Lower lobe of right lung (tissue), 2 donors: Measurements from ENCODE around the gene GNAZ. TPM values are rescaled to one million over a fixed set of nuclear protein-coding genes. Genes with fewer than 3 reads are reported as not detected.

Experiments
- ATAC-seq, 2 donors: fragments of 200-7000 bp; cut with Tn5 transposase; one replicate each; pipeline ENCODE4 v1.9.1; 2020 to 2022; ENCODE audit warnings: mild to moderate bottlenecking in 2 of 2, moderate library complexity in 2 of 2
- DNase-seq: peaks from one replicate; pipeline ENCODE4 v3.0.0-alpha.2; 2020
- H3K27ac ChIP-seq: fragments of 200-600 bp; one replicate; pipeline ENCODE4 v1.8.0; 2022
- H3K27me3 ChIP-seq: fragments of 200-600 bp; one replicate; pipeline ENCODE4 v1.8.0; 2022; ENCODE audit warnings: low read depth
- H3K36me3 ChIP-seq: fragments of 200-600 bp; one replicate; pipeline ENCODE4 v1.8.0; 2022; ENCODE audit warnings: mild to moderate bottlenecking
- H3K4me1 ChIP-seq: fragments of 200-600 bp; one replicate; pipeline ENCODE4 v1.8.0; 2022
- H3K4me3 ChIP-seq: fragments of 200-600 bp; one replicate; pipeline ENCODE4 v1.8.0; 2022; ENCODE audit warnings: mild to moderate bottlenecking
- H3K9me3 ChIP-seq: fragments of 200-600 bp; one replicate; pipeline ENCODE4 v1.8.0; 2022
- intact Hi-C: fragments of 100-400 bp; cut with DNase I; formaldehyde crosslinking; loops from one replicate; pipeline ENCODE4 v1.11.0; 2022
- total RNA-seq: library from RNA; stranded (reverse); fragmentation: NEBNext Ultra II Directional; extraction: Animal tissue kit (Norgen Biotek cat#: 25700); gene quantifications from one replicate; pipeline ENCODE4 v1.2.1, GENCODE V29; 2021
- TF ChIP-seq, protein P1 (sequence below): fragments of 200-600 bp; IDR thresholded peaks from one replicate; pipeline ENCODE4 v1.8.0; 2022; ENCODE audit warnings: antibody characterized with exemption, mild to moderate bottlenecking
- donor health status: DM: no; HTN: yes; CAD: no; lungs with severe emphysema.

Gene GNAZ
- total RNA-seq, 1 donor from 2014 or later: 2.4 TPM

DNA sequence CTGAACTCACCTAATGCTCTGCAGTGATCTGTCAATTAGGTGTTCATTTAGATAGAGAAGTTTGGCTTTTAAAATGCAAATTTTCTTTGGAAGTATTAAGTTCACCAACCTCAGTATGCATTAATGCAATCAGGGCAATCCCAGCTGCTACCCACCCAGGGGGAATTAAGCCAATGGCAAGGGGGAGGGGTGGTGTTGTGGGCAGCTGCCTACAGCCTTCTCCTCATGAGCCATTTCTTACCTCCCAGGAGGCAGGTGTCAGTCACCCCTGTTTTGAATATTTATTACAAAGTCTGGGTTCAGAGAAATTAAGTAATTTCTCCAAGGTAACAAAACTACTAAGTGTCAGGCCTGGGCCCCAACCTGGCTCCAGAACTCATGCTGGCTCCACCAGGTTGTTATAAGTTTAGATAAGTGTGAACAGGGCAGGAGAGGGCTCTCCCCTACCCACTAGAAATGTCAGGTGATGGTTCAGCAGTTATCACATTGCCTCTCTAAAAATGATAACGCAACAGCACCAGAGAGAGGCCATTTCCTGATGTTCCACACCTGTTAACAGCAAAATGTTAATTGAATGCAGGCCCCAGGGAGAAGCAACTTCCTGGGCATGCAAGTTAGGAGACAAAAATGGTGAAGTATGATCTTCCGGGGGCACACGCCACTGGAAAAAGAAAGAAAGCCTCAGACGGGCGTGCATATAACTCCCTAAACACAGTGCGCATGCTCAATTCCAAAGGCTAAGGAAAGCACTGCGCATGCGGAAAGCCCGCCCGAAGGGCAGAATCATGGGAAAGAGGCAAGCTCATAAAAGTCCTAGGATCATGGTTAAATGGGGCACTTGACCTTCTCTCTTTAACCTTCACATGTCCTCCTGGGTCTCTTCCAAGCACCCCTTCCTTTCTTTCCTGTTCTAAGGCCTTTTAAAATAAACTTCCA is 35.4 kb upstream of the GNAZ start:
- DNase-seq: no peak
- Histone ChIP-seq H3K4me3 (no peak overlapping the region), H3K4me1 (no peaks in the 10 kb centered on the region), H3K27ac (no peak overlapping the region), H3K36me3 (no peaks in the 10 kb centered on the region), H3K27me3 (peaks cover 19% of the 10 kb centered on the region), H3K9me3 (no peaks in the 10 kb centered on the region)
- TF ChIP-seq, protein P1, sequence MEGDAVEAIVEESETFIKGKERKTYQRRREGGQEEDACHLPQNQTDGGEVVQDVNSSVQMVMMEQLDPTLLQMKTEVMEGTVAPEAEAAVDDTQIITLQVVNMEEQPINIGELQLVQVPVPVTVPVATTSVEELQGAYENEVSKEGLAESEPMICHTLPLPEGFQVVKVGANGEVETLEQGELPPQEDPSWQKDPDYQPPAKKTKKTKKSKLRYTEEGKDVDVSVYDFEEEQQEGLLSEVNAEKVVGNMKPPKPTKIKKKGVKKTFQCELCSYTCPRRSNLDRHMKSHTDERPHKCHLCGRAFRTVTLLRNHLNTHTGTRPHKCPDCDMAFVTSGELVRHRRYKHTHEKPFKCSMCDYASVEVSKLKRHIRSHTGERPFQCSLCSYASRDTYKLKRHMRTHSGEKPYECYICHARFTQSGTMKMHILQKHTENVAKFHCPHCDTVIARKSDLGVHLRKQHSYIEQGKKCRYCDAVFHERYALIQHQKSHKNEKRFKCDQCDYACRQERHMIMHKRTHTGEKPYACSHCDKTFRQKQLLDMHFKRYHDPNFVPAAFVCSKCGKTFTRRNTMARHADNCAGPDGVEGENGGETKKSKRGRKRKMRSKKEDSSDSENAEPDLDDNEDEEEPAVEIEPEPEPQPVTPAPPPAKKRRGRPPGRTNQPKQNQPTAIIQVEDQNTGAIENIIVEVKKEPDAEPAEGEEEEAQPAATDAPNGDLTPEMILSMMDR: no peak
- no peak for ATAC-seq
- intact Hi-C loops: no loop called here

DNA sequence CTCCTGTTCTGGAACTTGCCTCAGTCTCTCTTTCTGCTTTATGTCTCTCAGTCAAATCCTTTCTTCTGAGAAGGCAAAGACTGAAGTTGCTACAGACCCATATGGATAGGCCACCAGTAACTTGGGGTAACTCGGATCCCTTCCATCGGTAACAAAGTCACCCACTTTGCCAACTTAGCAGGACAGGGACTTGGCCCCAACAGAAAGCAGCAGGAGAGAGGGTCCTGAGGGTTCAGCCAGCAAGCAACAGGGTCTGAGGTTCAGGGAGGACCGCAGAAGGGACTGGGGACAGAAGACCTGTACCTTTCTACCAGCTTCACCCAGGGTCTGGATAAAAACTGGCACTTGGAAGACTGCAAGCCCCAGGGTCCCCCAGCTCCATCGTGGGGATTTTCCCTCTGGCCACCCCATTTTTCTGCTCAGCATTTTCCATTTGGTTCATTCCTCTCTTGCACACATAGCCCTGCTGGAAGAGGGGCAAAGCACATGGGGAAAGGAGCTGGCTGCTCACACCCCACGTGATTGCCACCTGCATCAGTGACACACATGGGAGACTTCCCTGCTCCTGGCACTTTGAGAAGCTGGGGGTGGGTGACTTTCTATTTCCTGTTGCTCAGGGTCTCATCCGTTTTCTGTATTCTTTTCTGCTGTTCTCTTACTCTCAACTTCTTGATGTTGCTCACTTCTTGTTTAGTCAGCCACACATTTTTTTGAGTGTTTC is 34.6 kb upstream of the GNAZ start:
- intact Hi-C loops: no loop called here
- Histone ChIP-seq H3K4me1 (no peaks in the 10 kb centered on the region), H3K27me3 (peaks cover 19% of the 10 kb centered on the region), H3K4me3 (no peak overlapping the region), H3K27ac (no peak overlapping the region), H3K36me3 (no peaks in the 10 kb centered on the region), H3K9me3 (no peaks in the 10 kb centered on the region)
- DNase-seq: no peak
- ATAC-seq: no peak
- TF ChIP-seq, protein P1: no peak

DNA sequence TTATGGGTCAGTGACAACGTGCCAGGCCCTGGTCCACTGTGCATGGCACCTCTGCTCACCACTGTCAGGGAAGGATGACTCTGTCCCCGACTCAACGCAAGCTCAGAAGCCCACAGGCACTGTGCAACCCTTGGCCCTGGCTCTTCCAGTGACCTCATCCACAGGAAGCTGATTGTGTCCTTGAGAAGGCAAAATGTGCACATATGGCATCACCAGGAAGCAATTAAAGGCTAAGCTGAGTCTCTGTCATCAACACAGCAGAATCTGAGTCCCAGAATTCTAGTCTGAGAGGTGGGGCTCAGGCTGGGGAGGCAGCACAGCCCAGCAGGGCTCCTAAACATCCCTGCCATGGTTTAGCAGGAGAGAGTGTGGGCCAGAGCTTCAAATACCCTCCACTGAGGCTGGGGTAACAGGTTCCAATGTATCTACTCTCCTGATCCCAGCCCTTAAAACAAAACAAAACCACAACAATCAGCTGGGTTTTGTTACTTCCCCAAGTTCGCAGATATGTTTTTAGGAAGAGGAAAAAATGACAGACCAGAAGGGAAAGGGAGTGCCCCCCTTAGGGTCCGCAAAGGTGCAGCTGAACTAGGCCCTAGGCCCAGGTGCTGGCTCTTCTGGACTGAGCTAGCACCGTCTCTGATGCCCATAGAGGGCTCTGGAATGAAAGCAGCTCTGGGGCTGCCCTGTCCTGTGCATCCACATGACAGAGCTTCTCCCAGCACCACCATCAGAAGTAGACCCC is 33.5 kb upstream of the GNAZ start:
- ATAC-seq (no peak), DNase-seq (no peak)
- Histone ChIP-seq H3K36me3 (no peaks in the 10 kb centered on the region), H3K27me3 (peaks cover 19% of the 10 kb centered on the region), H3K4me1 (no peaks in the 10 kb centered on the region), H3K27ac (no peak overlapping the region), H3K4me3 (no peak overlapping the region), H3K9me3 (no peaks in the 10 kb centered on the region)
- TF ChIP-seq, protein P1: no peak
- intact Hi-C loops: no loop called here

DNA sequence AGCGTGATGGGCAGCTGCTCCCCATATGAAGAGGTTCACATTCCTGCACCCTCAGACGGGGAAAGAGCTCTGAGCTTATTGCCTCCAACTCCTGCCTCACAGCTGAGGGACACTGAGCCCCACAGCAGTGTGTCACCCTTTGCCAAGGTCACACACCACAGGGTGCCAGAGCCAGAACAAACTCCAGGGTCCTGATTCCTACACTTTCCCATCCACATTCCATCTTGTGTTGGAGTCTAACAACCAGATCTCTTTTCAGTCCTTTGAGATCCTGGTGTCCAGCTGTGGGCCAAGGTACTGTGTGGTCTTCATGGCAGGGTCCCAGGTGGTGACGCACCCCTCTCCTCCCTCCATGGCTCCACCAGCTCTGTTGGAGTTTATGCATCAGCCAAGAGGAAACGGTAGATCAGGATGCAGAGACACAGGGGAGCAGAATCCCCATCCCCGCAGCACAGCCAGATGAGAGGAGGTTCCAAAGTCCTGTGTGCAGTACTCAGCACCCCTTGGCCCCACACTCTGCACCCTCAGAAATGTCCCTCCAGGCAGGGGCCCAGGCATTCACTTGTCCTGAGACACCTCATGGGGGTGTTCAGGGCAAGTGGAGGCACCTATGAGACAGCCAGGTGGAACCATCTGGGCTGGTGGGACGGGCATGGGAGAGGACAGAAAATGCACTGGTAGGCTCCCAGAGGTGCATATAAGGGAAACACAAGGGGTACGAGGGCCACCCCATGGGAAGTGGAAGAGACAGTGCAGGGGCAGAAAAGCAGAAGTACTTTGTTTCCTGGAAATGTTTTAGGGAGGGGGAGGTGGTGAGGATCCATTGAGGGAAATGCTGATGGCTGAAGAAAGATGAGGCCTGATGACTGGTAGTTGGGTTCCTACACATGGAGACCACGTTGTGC is 32.6 kb upstream of the GNAZ start:
- Histone ChIP-seq H3K4me1 (no peaks in the 10 kb centered on the region), H3K36me3 (no peaks in the 10 kb centered on the region), H3K27me3 (peaks cover 25% of the 10 kb centered on the region), H3K27ac (no peak overlapping the region), H3K4me3 (no peak overlapping the region), H3K9me3 (no peaks in the 10 kb centered on the region)
- peak in 1 of 2 donors; percentile 40 for ATAC-seq
- TF ChIP-seq, protein P1: no peak
- DNase-seq: no peak
- intact Hi-C loops: no loop called here

- Histone ChIP-seq H3K4me1 (no peaks in the 10 kb centered on the region), H3K27ac (no peak overlapping the region), H3K36me3 (no peaks in the 10 kb centered on the region), H3K27me3 (peaks cover 25% of the 10 kb centered on the region), H3K4me3 (no peak overlapping the region), H3K9me3 (no peaks in the 10 kb centered on the region)
- DNase-seq (no peak), ATAC-seq (no peak)
- intact Hi-C loops: no loop called here
- TF ChIP-seq, protein P1: no peak
Observed at GRCh38 chr22:23038334-23038642, 32.0 kb upstream of the GNAZ start.
